Measurements from ENCODE around the gene SLC22A1.
"Not testable (repeated sequence)": the region's sequence is repeated elsewhere in the genome, so short reads cannot be mapped to it uniquely, and the experiment has no call there.

Gene SLC22A1

DNA sequence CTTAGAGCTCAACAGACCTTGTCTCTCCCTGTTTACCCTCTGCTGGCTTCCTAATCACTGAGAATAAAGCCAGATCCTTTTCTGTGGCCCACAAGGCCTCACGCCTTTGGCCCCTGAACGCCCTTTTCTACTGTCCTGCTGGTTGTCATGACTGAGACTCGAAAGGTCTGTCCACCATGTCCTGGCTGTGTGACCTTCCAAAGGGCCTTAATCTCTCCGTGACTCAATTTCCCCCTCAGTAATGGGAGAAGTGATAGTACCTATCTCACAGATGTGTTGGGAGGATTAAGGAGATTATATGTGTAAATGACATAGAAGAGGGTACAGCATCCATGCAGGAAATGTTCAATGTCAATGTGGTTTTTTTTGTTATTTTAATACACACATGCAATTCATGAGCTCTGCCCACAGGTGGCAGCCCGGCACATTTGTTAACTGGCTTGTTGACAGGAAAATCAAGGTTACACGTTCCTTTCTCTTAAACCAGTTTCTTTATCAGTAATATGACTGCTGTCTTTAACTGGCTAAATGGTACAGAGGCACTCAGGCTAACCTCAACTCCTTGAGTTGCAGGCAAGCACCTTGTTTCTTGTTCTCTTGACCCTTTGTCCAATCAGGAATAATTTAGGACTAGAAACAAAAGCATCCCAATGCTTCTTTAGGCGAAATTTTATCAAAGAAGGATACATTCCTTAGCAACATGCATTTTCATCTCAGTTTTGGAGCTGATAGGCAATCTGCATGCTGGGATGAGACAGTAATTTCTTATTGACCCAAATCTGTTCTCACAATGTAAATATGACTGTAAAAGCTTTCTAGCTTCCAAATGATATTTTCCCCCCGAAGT, 16.6 kb downstream of the SLC22A1 start:
- peak; percentile 39 for DNase-seq (ENCODE audit: low read depth)

DNA sequence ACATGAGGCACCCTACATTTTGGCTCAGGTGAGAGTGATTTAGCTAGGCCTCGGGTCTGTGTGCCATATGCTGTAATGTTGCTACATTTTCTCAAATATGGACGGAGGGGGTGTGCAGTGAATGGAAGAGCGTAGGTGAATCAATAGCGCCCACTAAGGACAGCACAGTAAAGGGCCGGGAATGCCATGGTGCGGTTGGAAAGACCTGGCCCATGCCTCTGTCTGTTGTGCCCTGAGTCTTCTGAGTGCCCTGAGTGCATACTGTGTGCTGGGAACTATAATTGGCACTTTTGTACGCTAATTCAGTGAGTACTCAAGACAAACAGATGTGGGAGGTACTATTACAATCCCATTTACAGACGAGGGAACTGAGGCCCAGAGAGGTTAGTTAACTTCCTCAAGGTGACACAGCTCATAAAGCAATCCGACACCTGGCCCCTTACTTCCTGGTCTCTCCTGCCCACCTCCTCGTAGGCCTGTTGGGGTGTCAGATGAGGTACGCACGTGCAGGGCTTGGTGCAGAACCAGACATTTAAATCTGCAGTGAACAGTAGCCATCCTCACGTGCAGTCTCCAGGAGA, 17.3 kb downstream of the SLC22A1 start:
- no peak for DNase-seq (ENCODE audit: low read depth)

DNA sequence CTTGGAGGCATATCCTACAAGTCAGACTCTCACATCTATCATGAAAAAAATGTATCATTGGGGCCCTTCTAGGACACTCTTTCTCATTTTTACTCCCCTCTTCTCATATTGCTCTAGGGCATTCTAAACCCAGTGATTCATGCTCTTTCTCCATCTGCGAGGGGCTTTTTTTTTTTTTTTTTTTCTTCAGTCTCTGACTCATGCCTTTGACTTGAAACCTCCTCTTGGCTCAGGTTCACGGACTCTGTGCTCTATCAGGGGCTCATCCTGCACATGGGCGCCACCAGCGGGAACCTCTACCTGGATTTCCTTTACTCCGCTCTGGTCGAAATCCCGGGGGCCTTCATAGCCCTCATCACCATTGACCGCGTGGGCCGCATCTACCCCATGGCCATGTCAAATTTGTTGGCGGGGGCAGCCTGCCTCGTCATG, 17.8 kb downstream of the SLC22A1 start:
- no peak for DNase-seq (ENCODE audit: low read depth)

DNA sequence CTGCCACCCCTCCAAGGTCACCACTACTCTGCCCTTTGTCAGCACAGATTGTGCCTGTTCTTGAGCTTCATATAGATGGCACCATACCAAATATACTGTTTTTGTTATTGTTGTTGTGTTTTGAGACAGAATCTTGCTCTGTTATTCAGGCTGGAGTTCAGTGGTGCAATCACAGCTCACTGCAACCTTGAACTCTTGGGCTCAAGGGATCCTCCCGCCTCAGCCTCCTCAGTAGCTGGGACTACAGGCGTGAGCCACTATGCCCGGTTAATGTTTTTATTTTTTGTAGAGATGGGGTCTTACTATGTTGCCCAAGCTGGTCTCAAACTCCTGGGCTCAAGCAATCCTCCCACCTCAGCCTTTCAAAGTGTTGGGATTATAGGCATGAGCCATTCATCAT, 18.9 kb downstream of the SLC22A1 start:
- not testable (repeated sequence) for DNase-seq (ENCODE audit: low read depth)

DNA sequence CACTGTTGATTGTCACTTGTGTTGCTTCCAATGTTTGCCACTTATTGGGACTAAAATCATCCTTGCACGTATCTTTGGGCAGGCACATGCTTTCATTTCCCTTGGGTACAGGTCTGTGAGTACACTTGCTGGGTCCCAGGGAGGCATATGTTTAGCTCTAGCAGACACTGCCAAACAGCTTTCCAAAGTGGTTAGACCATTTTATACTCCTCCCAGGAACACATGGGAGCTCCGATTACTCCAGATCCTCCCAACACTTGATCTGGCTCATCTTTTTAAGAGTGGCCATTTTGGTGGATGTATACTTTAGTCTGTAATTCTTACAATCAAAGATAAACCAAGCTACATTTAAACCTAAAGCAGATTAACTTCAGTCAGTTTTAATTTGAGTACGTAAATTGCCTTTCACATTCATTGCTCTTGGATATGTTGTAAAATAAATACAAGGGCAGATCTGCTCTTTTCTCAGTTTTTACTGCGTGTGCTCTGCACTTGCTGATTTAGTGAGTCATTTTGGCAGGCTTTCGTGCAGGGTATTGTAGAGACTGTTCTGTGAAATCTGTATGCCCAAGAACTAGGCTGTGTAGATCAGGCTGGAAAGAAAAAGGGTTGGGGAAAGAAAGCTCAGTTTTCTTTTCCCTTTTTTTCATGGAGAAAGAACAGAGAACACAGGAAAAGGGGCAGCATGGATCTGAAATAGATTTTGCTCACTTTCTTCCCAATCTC, 19.5 kb downstream of the SLC22A1 start:
- DNase-seq (ENCODE audit: low read depth): no peak

DNA sequence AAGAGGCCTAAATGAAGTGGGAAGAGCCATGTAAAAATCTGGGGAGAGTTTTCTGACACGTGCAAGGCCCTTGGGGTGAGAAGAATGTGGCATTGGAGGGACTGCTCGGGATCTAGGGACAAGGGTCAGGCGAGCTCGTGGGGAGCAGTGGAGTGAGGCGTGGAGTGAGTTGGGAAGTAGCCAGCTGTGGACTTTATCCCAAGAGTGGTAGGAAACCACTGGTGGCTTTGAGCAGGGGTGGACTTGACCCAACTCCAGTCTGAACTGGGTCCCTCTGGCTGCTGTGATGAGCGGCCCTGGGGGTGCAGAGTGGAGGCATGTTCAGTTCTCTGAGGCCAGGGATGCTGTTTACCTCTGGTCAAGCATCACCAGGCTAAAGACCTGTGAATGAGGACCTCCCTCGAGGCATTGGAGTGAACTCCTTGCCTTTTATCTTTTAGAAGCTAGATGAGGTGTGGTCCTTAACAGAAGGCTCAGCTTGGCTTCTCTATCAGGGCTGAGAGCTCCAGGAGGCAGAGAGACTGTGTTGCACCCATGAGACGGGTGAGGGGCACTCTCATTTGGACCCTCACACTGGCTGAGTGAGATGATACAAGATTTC, 20.6 kb downstream of the SLC22A1 start:
- no peak for DNase-seq (ENCODE audit: low read depth)

DNA sequence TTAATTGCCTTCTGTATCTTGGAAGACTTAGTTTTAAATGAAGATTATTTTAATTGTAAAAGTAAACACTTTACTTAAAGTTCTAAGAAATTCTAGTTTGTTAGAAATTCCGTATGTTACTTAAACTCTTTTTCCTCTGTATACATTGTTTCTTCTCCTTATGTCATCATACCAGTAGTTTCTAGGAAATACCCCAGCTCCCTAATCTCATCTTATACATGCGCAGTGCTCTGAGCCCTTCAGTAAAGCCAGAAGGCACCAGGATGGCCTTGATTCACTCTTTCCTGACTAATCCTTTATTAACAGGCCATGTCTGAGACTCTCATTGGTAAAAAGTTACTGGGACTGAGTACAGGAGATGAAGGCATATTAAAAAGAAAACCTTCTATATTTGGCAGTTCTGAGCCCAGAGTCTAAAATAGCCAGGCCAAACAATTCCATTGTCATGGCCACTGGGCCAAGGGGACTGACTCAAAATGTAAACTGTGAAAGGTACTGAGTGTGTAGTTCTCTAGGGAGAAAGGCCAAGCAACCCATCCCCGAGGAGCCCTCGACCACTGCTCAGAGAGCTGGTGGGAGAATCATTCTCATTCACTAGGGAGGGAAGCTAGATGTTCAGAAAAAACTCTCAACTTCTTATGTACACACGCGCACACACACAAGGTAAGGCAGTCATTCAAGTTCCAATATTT, 25.0 kb downstream of the SLC22A1 start:
- no peak for DNase-seq (ENCODE audit: low read depth)

DNA sequence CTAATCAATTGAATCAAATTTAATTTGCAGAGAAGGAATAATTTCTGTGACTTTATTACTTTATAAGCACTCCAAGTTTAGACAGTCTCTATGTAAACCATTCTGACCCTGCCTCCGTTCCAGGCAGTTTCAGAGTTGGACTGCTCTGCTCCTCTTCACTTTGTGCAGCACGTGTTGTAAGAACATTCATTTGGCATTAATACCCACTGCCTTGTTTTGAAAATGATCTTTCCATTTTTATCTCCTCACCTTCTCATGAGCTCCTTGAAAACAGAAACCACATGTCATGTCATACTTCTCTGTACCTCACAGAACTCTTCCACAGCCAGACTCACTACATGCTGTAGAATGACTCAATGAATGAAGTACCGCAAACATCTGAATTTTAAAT, 25.5 kb downstream of the SLC22A1 start:
- DNase-seq (ENCODE audit: low read depth): no peak

DNA sequence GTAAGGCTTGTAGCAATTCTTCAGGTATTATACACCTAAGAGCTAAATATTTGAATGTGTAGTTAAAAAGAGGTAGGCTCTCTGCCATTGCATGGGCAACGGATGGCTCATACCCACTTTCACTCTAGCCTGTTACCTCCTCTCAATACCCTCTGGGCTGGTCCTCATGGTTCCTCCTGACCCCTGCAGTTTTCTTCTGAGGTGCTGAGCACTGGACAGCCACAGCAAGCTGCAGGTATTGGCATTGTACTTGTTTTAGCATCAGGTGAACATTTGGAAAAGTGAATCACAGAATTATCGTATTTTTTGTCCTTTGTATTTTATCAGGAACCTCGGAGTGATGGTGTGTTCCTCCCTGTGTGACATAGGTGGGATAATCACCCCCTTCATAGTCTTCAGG, 32.9 kb downstream of the SLC22A1 start:
- no peak for DNase-seq (ENCODE audit: low read depth)

DNA sequence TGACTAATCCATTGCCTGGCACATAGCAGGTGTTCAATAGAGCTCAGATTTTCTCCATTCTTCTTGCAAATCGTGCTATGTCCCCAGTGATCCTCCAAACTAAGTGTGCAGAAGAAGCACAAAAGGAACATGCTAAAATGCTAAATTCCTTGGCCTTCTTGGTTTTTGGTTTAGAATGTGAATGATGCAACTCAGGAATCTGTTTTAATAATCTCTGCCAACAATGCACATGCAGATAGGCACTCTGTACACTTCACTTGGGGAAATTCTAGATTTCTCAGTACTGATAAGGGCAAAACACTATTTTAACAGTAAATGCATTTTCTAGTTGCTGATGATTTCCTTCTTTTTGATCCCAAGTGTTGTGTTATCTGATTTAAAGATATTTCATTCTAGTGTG, 35.2 kb downstream of the SLC22A1 start:
- no peak for DNase-seq (ENCODE audit: low read depth)

DNA sequence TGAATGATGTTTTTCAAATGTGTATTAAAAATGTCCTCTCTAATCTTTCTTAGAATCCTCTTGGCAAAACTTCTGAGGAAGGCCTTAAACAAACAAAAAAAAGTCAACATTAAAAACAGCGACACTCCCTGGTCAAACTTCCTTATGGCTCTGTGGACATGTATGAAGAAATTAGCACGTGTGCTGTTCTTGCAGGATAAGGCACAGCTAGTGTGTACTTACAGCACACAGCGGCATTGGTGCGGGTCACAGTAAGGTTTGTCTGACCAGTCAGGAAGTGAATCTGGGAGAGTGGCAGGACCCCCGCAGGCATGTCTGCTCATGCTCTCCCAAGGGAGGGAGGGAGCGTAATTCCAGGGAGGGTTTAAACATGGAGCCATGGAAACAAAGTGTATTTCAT, 38.8 kb downstream of the SLC22A1 start:
- no peak for DNase-seq (ENCODE audit: low read depth)

DNA sequence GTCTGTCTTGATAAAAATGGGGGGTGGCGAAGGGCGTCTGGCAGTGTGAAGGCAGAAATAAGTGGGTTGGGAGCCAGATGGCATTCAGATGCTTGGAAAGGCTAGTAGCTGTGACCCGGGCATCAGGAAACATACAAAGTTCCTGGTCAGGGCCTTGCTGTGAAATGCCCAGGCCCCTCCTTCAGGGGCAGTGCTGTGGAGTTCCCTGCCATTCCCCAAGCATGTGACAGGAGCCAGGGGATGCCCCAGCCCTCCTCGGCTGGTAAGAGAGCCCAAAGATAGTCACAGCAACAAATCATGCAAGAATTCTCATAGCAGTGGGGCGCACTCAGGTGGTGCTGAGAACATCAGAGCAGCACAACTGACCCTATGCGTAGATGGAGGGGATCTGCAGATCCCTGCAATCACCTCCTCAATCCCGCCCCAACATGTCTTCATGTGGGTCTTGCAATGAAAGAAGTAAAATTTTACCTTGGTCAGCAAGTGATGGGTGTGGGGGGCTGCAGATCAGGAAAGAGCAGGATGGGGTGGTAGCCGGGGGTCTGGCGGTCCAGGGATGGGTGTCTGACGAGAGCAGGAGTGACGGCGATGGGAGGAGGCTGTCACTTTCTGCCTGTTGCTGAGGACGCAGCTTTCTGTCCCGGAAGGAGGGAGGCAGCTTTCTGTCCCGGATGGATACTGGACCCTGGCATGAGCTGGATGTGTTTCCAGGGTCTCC, 39.5 kb downstream of the SLC22A1 start:
- no peak for DNase-seq (ENCODE audit: low read depth)

DNA sequence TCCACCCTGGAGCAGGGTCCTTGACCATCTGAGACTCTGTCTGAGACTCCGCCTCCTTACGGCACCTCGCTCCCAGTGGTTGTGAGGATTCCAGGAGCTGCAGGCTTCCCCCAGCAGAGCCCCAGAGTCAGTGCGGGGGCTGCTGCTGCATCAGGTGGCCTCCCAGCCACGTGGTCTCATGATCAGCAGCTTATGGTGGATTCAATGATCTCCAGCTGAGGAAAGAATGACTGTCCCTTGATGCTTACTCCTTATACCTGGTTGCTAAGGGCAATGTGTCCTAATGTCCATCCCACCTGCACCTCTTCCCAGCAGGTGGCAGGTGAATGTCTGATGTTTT, 40.0 kb downstream of the SLC22A1 start:
- no peak for DNase-seq (ENCODE audit: low read depth)

DNA sequence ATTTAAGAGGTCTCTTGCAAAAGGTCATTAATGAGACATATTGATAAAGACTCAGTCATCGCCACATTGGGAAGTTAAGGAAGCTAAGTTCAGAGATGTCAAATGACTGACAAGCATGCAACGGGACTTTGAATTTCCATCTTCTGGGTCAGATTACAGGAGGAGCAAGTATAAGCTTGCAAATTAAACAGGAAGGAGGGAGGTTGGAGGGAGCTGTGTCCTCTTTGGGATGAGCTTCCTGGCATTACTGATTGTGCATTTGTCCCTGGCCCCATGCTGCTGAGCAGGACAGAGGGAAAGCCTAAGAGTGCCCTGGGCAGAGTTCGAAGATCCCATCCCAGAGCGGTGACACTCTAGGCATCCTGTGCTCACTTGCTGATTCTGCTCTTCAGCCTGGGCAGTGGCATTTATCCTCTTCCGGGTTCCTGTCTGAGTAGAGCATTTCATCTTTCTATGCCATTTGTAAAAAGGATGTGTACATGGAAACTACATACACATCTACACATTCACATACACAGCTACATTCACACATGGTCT, 40.5 kb downstream of the SLC22A1 start:
- no peak for DNase-seq (ENCODE audit: low read depth)

DNA sequence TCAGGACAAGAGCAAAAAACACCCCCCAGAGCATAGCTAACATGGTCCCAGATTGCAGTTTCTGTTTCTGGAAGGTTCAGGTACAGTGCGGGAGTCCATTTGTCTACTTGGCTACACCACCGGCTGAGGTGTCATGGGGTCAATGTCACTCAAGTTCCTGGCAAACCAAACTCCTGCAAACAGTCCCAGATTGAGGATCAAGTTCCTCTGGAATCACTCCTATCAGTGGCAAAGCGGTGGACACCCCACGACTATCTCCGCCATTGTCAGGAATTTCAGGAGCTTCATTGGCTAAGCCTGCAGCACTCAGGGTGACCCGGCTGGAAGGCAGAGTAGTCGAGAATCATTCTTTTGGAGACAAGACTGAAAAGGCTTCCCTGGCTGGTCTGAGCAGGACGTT, 41.8 kb downstream of the SLC22A1 start:
- no peak for DNase-seq (ENCODE audit: low read depth)

DNA sequence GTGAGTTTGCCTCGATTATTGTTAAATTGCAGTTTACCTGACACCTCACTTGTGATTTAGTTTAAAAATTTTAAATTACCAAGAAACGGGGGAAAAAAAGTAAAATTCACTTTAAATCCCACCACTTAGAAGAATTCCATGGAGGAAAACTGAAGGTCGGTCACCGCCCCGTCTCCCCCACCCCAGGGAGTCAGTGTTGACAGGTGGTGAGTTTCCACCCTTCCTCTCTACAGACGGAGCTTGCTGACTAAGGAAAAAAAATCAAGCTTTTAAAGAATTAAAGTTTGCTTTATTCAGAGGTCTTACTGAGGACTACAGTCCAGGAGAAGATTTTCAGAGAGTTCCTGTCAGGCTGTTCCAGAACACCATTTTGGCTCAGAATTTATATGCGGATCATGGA, 42.3 kb downstream of the SLC22A1 start:
- DNase-seq (ENCODE audit: low read depth): no peak

DNA sequence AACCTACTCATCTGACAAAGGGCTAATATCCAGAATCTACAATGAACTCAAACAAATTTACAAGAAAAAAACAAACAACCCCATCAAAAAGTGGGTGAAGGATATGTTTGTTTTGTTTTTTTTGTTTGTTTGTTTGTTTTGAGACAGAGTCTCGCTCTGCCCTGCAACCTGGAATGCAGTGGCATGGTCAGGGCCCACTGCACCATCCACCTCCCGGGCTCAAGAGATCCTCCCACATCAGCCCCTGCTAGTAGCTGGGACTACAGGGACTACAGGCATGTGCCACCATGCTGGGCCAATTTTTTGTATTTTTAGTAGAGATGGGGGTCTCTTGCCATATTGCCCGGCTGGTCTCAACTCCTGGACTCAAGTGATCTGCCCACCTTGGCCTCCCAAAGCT, 44.3 kb downstream of the SLC22A1 start:
- DNase-seq (ENCODE audit: low read depth): not testable (repeated sequence)

DNA sequence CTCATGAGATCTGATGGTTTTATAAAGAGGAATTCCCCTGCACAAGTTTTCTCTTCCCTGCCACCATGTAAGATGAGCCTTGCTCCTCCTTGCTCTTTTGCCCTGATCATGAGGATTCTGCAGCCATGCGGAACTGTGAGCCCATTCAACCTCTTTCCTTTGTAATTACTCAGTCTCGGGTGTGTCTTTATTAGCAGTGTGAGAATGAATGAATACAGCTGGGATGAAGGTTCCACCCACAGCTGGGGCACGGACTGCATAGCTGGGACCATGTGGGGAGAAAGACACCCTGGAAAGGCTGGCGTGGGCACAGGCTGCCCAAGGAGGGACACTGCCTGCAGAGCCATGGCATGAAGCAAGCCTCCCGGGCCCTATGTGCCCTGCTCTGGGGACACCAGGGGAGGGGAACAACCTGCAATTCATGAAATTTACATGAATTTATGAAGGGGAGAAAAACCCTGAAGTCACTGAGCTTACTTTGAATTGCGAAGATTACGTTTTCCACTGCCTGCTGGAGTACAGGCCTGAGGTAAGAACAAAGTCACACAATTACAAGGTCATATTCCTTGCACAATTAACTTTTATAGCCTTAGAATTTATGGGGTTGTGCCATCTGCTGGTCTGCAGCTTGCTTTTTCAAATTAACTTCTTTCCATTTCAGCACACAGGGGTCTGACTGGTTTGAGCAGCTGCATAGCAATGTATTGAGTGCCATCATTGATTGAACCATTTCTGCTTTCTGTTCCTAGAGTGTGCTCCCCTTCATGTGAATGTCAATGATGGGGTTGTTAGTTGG, 46.2 kb downstream of the SLC22A1 start:
- no peak for DNase-seq (ENCODE audit: low read depth)

DNA sequence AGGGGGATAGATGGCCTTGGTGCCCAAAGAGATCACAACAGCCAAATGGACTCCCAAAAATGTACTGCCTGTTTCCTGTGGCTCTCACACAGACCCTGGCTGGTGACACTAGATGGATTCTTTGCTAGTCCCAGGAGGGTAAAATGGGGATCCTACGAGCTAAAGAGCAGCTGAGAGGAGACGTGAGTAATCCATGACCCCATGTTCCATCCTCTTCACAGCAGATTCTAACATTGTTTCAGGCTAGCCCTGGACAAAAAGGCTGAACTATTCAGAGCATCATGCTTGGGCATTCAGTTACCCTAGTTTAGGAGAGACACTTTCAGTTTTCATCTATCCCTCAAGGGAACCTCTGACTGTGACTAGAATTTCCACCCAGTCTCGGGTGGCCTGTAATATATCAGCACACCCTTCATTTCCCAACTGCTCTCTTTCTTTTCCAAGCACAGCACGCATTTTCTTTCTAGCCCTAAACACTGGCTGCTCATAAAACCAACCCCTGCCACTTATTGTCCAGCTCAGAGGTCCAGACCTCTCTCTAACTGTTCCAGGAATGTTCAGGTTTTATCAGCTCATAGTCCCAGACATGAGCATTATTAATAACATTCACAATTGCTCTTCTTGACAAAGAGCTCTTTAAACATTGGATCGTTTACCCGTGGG, 48.5 kb downstream of the SLC22A1 start:
- no peak for DNase-seq (ENCODE audit: low read depth)

DNA sequence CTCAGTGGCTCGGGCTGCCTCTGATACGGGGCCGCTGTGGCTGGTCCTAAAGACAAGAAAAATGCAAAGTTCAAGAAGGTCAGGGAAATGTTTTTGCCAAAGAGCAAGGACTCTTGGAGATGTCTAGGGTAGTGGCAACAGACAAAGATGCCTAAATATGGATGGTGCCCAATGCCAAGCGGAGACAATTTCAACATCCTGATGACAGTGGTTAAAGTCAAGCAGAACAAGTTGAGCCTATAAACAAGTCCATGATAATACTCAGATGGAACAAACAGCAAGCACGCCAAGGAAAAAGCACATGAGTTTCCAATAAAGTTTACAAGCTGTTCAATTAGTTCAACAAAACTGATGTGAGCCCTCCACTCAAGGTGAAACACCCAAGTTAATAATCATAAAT, 51.1 kb downstream of the SLC22A1 start:
- no peak for DNase-seq (ENCODE audit: low read depth)
